Measurements from ENCODE around the gene WDR45B. TPM values are rescaled to one million over a fixed set of nuclear protein-coding genes. Genes with fewer than 3 reads are reported as not detected.
"Not testable (repeated sequence)": the region's sequence is repeated elsewhere in the genome, so short reads cannot be mapped to it uniquely, and the experiment has no call there.

The WDR45B gene
- polyA plus RNA-seq, 1 donor from 2014 or later, result 131 TPM

DNA sequence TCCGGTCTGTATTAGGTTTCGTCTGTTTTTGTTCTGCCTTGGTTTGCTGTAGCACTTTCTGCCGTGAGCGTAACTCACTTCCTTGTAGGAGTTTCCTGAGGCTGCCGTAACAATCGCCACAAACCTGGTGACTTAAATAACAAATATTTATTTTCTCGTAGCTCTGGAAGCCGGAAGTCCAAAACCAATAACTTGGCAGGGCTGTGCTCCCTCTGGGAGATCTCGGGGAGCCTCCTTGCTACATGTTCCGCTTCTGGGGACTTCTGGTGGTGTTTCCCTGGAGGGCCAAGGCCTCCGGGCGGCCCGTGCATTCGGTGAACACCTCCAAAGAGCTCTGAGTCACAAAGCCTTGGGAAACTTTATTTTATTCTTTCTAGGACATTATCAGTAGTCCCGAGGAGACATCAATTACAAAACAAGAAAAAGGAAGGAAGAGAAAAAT, 6.8 kb upstream of the WDR45B start:
- H3K27ac ChIP-seq (ENCODE audit: low read length), result no peak overlapping the region
- H3K27me3 ChIP-seq (ENCODE audit: insufficient read depth, low read depth, low read length), result no peaks in the 10 kb centered on the region
- H3K9ac ChIP-seq (ENCODE audit: low read length), result no peak overlapping the region

DNA sequence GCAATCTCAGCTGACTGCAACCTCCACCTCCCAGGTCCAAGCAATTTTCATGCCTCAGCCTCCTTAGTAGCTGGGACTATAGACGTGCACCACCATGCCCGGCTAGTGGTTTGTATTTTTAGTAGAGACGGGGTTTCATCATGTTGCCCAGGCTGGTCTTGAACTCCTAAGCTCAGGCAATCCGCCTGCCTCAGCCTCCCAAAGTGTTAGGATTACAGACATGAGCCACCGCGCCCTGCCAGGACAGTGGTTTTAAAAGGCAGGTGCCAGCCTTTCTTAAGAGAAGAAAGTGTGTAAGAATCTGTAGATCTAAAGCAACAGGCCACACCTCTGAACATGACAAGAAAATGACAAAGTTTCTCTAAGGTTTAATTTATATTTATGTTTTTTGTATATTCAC, 6.4 kb upstream of the WDR45B start:
- not testable (repeated sequence) for H3K4me2 ChIP-seq (ENCODE audit: low read length); H3K36me3 ChIP-seq (ENCODE audit: insufficient read depth, low read length); H3K9ac ChIP-seq (ENCODE audit: low read length)

More for the DNA sequence above, 6.8 kb upstream of the WDR45B start:
- Histone ChIP-seq H3F3A (ENCODE audit: insufficient read depth, low read length, poor library complexity, severe bottlenecking) (no peaks in the 10 kb centered on the region), H3K9me3 (ENCODE audit: low read length) (no peaks in the 10 kb centered on the region), H4K20me1 (ENCODE audit: insufficient read depth) (no peaks in the 10 kb centered on the region), H2AFZ (ENCODE audit: low read depth, low read length) (no peak overlapping the region), H3K9me2 (ENCODE audit: insufficient read depth, low read length) (no peaks in the 10 kb centered on the region), H3K36me3 (ENCODE audit: insufficient read depth, low read length) (peaks cover 8% of the 10 kb centered on the region), H3K4me3 (ENCODE audit: low read length) (no peak overlapping the region), H3K79me2 (replicated peaks; ENCODE audit: insufficient read depth, low read length) (no peaks in the 10 kb centered on the region), H3K4me2 (ENCODE audit: low read length) (no peak overlapping the region)
- TF ChIP-seq, protein P1, sequence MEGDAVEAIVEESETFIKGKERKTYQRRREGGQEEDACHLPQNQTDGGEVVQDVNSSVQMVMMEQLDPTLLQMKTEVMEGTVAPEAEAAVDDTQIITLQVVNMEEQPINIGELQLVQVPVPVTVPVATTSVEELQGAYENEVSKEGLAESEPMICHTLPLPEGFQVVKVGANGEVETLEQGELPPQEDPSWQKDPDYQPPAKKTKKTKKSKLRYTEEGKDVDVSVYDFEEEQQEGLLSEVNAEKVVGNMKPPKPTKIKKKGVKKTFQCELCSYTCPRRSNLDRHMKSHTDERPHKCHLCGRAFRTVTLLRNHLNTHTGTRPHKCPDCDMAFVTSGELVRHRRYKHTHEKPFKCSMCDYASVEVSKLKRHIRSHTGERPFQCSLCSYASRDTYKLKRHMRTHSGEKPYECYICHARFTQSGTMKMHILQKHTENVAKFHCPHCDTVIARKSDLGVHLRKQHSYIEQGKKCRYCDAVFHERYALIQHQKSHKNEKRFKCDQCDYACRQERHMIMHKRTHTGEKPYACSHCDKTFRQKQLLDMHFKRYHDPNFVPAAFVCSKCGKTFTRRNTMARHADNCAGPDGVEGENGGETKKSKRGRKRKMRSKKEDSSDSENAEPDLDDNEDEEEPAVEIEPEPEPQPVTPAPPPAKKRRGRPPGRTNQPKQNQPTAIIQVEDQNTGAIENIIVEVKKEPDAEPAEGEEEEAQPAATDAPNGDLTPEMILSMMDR (IDR thresholded peaks at IDR 0.05; ENCODE audit: poor library complexity, severe bottlenecking), result no peak
- TF ChIP-seq EZH2 (IDR thresholded peaks at IDR 0.05; ENCODE audit: borderline replicate concordance, insufficient read depth, low read length, poor library complexity, severe bottlenecking), result no peak
- no peak for TF ChIP-seq REST (IDR thresholded peaks at IDR 0.05; ENCODE audit: borderline replicate concordance)
- no peak for TF ChIP-seq RAD21 (conservative IDR thresholded peaks at IDR 0.05)
- TF ChIP-seq EP300 (conservative IDR thresholded peaks at IDR 0.05; ENCODE audit: poor library complexity, severe bottlenecking), result no peak
- TF ChIP-seq SMC3 (conservative IDR thresholded peaks at IDR 0.05; ENCODE audit: poor library complexity), result no peak

GRCh38 chr17:82653651-82654528, 5.6 kb upstream of the WDR45B start:
- H4K20me1 ChIP-seq (ENCODE audit: insufficient read depth), result no peaks in the 10 kb centered on the region
- no peak overlapping the region for H2AFZ ChIP-seq (ENCODE audit: low read depth, low read length)
- H3K27me3 ChIP-seq (ENCODE audit: insufficient read depth, low read depth, low read length), result no peaks in the 10 kb centered on the region
- no peaks in the 10 kb centered on the region for H3K9me2 ChIP-seq (ENCODE audit: insufficient read depth, low read length)
- H3F3A ChIP-seq (ENCODE audit: insufficient read depth, low read length, poor library complexity, severe bottlenecking), result no peaks in the 10 kb centered on the region
- no peak overlapping the region for H3K9ac ChIP-seq (ENCODE audit: low read length)
- no peaks in the 10 kb centered on the region for H3K9me3 ChIP-seq (ENCODE audit: low read length)
- no peak overlapping the region for H3K4me3 ChIP-seq (ENCODE audit: low read length)
- H3K36me3 ChIP-seq (ENCODE audit: insufficient read depth, low read length), result no peaks in the 10 kb centered on the region
- no peak overlapping the region for H3K27ac ChIP-seq (ENCODE audit: low read length)
- TF ChIP-seq EZH2 (IDR thresholded peaks at IDR 0.05; ENCODE audit: borderline replicate concordance, insufficient read depth, low read length, poor library complexity, severe bottlenecking) (no peak), SMC3 (conservative IDR thresholded peaks at IDR 0.05; ENCODE audit: poor library complexity) (no peak), REST (IDR thresholded peaks at IDR 0.05; ENCODE audit: borderline replicate concordance) (no peak), POLR2AphosphoS5 (IDR thresholded peaks at IDR 0.05) (no peak), MXI1 (conservative IDR thresholded peaks at IDR 0.05; ENCODE audit: poor library complexity, severe bottlenecking) (no peak), RAD21 (conservative IDR thresholded peaks at IDR 0.05) (no peak), EP300 (conservative IDR thresholded peaks at IDR 0.05; ENCODE audit: poor library complexity, severe bottlenecking) (no peak), TAF1 (IDR thresholded peaks at IDR 0.05; ENCODE audit: low read depth) (no peak)
- TF ChIP-seq, protein P1 (IDR thresholded peaks at IDR 0.05; ENCODE audit: poor library complexity, severe bottlenecking), result no peak
- H3K79me2 ChIP-seq (replicated peaks; ENCODE audit: insufficient read depth, low read length), result no peaks in the 10 kb centered on the region
- no peak overlapping the region for H3K4me2 ChIP-seq (ENCODE audit: low read length)

More for the DNA sequence above, 6.4 kb upstream of the WDR45B start:
- not testable (repeated sequence) for H3K27ac ChIP-seq (ENCODE audit: low read length); H3K4me3 ChIP-seq (ENCODE audit: low read length); H3F3A ChIP-seq (ENCODE audit: insufficient read depth, low read length, poor library complexity, severe bottlenecking); H2AFZ ChIP-seq (ENCODE audit: low read depth, low read length); H4K20me1 ChIP-seq (ENCODE audit: insufficient read depth); H3K9me2 ChIP-seq (ENCODE audit: insufficient read depth, low read length); H3K27me3 ChIP-seq (ENCODE audit: insufficient read depth, low read depth, low read length); H3K9me3 ChIP-seq (ENCODE audit: low read length); H3K79me2 ChIP-seq (replicated peaks; ENCODE audit: insufficient read depth, low read length)
